ENCODE data around the gene XRCC1.

Gene XRCC1

GRCh38 chr19:43533546-43534304, 41.6 kb downstream of the XRCC1 start (continued):
- peak; percentile 72 for TF ChIP-seq ZBTB10 (tag by site-specific recombination; IDR thresholded peaks at IDR 0.05)
- TF ChIP-seq ZNF548 (tag by site-specific recombination; IDR thresholded peaks at IDR 0.05): no peak
- peak; percentile 51; the same call in 1 of the 2 replicates for TF ChIP-seq ZNF341 (tag by site-specific recombination; IDR thresholded peaks at IDR 0.05; ENCODE audit: low read depth)
- TF ChIP-seq ZNF155 (tag by site-specific recombination; IDR thresholded peaks at IDR 0.05): no peak
- TF ChIP-seq ZFP69B (tag by site-specific recombination; IDR thresholded peaks at IDR 0.05): peak; percentile 74
- peak; percentile 14; the same call in 1 of the 2 replicates for TF ChIP-seq KLF17 (tag by site-specific recombination; IDR thresholded peaks at IDR 0.05)
- peak; percentile 70 for TF ChIP-seq ZEB2 (tag by site-specific recombination; IDR thresholded peaks at IDR 0.05)
- no peak for TF ChIP-seq SCRT1 (tag by site-specific recombination; IDR thresholded peaks at IDR 0.05; ENCODE audit: borderline replicate concordance)
- TF ChIP-seq GLIS2 (tag by site-specific recombination; IDR thresholded peaks at IDR 0.05): peak; percentile 89; the same call in 1 of the 2 replicates
- peak; percentile 99 for TF ChIP-seq ZNF561 (tag by site-specific recombination; IDR thresholded peaks at IDR 0.05; ENCODE audit: borderline replicate concordance)
- peak; percentile 15; the same call in 1 of the 2 replicates for TF ChIP-seq ZNF10 (tag by site-specific recombination; IDR thresholded peaks at IDR 0.05)
- TF ChIP-seq ZBTB11 (tag by site-specific recombination; conservative IDR thresholded peaks at IDR 0.05; ENCODE audit: low read depth): 0 out of 2 replicates have a peak, but pooled peaks have one; percentile 20
- peak; percentile 92 for TF ChIP-seq KLF1 (tag by site-specific recombination; IDR thresholded peaks at IDR 0.05)
- TF ChIP-seq ZNF660 (tag by site-specific recombination; IDR thresholded peaks at IDR 0.05): peak; percentile 82
- TF ChIP-seq ZNF704 (tag by site-specific recombination; IDR thresholded peaks at IDR 0.05): no peak
- TF ChIP-seq ZNF398 (tag by site-specific recombination; IDR thresholded peaks at IDR 0.05): no peak
- TF ChIP-seq EGR2 (tag by site-specific recombination; IDR thresholded peaks at IDR 0.05; ENCODE audit: low read depth): peak; percentile 74
- no peak; the same call in 1 of the 2 replicates for TF ChIP-seq YY2 (tag by site-specific recombination; IDR thresholded peaks at IDR 0.05)
- peak; percentile 75 for TF ChIP-seq ZNF335 (tag by site-specific recombination; conservative IDR thresholded peaks at IDR 0.05)
- no peak for TF ChIP-seq ZNF350 (tag by site-specific recombination; IDR thresholded peaks at IDR 0.05)
- TF ChIP-seq ZXDB (tag by site-specific recombination; IDR thresholded peaks at IDR 0.05): peak; percentile 42
- TF ChIP-seq SP3 (tag by site-specific recombination; IDR thresholded peaks at IDR 0.05): peak; percentile 94
- peak; percentile 82 for TF ChIP-seq ZNF692 (tag by site-specific recombination; IDR thresholded peaks at IDR 0.05)
- no peak for TF ChIP-seq ZNF529 (tag by site-specific recombination; IDR thresholded peaks at IDR 0.05; ENCODE audit: insufficient replicate concordance)
- 0 out of 2 replicates have a peak, but pooled peaks have one; percentile 39 for TF ChIP-seq ZSCAN5A (tag by site-specific recombination; IDR thresholded peaks at IDR 0.05)
- TF ChIP-seq ZFP41 (tag by site-specific recombination; IDR thresholded peaks at IDR 0.05; ENCODE audit: borderline replicate concordance): no peak

All from HEK293 (cell line).